Liver (tissue), 9 donors: ENCODE data around the gene CHTF18. TPM values are rescaled to one million over a fixed set of nuclear protein-coding genes. Genes with fewer than 3 reads are reported as not detected.

Experiments
- DNase-seq: peaks from one replicate; pipeline ENCODE4 v3.0.0-alpha.2; 2017; ENCODE audit warnings: low spot score
- H3K27ac ChIP-seq, 2 donors: one replicate each; pipeline ENCODE4 v1.7.0; 2013; ENCODE audit warnings: inconsistent platforms in 2 of 2, low read length in 2 of 2, control low read depth in 1 of 2, low read depth in 1 of 2, mild to moderate bottlenecking in 1 of 2
- H3K27me3 ChIP-seq, 4 donors: one replicate each; pipeline versions ENCODE4 v1.6.1 to v1.7.0; 2013; ENCODE audit warnings: low read length in 3 of 4, inconsistent platforms in 1 of 4, mild to moderate bottlenecking in 1 of 4, moderate library complexity in 1 of 4; ENCODE audit not compliant: control insufficient read depth in 4 of 4, insufficient read depth in 4 of 4
- H3K36me3 ChIP-seq, 4 donors: one replicate each; pipeline versions ENCODE4 v1.6.1 to v1.7.0; 2013; ENCODE audit warnings: low read length in 3 of 4, mild to moderate bottlenecking in 3 of 4, low read depth in 1 of 4, moderate library complexity in 1 of 4; ENCODE audit not compliant: control insufficient read depth in 4 of 4, insufficient read depth in 3 of 4
- H3K4me1 ChIP-seq, 4 donors: one replicate each; pipeline versions ENCODE4 v1.6.1 to v1.7.0; 2013; ENCODE audit warnings: low read length in 3 of 4, mild to moderate bottlenecking in 3 of 4, moderate library complexity in 1 of 4; ENCODE audit not compliant: control insufficient read depth in 4 of 4, insufficient read depth in 4 of 4
- H3K4me3 ChIP-seq, 3 donors: one replicate each; pipeline versions ENCODE4 v1.6.1 to v1.7.0; 2013; ENCODE audit warnings: low read length in 3 of 3, control low read depth in 1 of 3, low read depth in 1 of 3, mild to moderate bottlenecking in 1 of 3
- H3K9ac ChIP-seq, 2 donors: one replicate each; pipeline ENCODE4 v1.7.0; 2013; ENCODE audit warnings: low read length in 2 of 2, mild to moderate bottlenecking in 2 of 2, moderate library complexity in 2 of 2, control low read depth in 1 of 2, low read depth in 1 of 2
- H3K9me3 ChIP-seq, 4 donors: one replicate each; pipeline versions ENCODE4 v1.6.1 to v1.7.0; 2013; ENCODE audit warnings: low read length in 3 of 4; ENCODE audit not compliant: control insufficient read depth in 4 of 4
- EGR1 ChIP-seq, 2 donors: IDR thresholded peaks; 2 replicates each; pipeline ENCODE4 v1.6.1; 2016 to 2018; ENCODE audit warnings: antibody characterized with exemption in 2 of 2, low read depth in 2 of 2
- FOXA1 ChIP-seq: IDR thresholded peaks from 2 replicates; pipeline ENCODE4 v1.6.1; 2016; ENCODE audit warnings: antibody characterized with exemption
- GABPA ChIP-seq, 2 donors: IDR thresholded peaks in 1 of 2; conservative IDR thresholded peaks in 1 of 2; 2 replicates each; pipeline ENCODE4 v1.6.1; 2016; ENCODE audit warnings: antibody characterized with exemption in 2 of 2, mild to moderate bottlenecking in 1 of 2, moderate library complexity in 1 of 2
- HNF4A ChIP-seq, 2 donors: conservative IDR thresholded peaks; 2 replicates each; pipeline ENCODE4 v1.6.1; 2016; ENCODE audit warnings: antibody characterized with exemption in 2 of 2, mild to moderate bottlenecking in 2 of 2
- JUND ChIP-seq, 2 donors: IDR thresholded peaks; 2 replicates each; pipeline ENCODE4 v1.6.1; 2016; ENCODE audit warnings: antibody characterized with exemption in 2 of 2
- NR2F2 ChIP-seq: IDR thresholded peaks from 2 replicates; pipeline ENCODE4 v1.6.1; 2016; ENCODE audit warnings: antibody characterized with exemption
- RXRA ChIP-seq, 2 donors: IDR thresholded peaks; 2 replicates each; pipeline ENCODE4 v1.6.1; 2017 to 2018; ENCODE audit warnings: antibody characterized with exemption in 2 of 2, mild to moderate bottlenecking in 1 of 2
- SP1 ChIP-seq: IDR thresholded peaks from 2 replicates; pipeline ENCODE4 v1.6.1; 2018; ENCODE audit warnings: antibody characterized with exemption, mild to moderate bottlenecking
- TAF1 ChIP-seq: conservative IDR thresholded peaks from 2 replicates; pipeline ENCODE4 v1.6.1; 2016; ENCODE audit warnings: antibody characterized with exemption, mild to moderate bottlenecking
- YY1 ChIP-seq: IDR thresholded peaks from 2 replicates; pipeline ENCODE4 v1.6.1; 2016; ENCODE audit warnings: antibody characterized with exemption, mild to moderate bottlenecking
- WGBS: extraction: QIAGEN DNeasy Blood & Tissue Kit; methylation state at CpG from one replicate; pipeline ENCODE4 v1.1.7; 2013; 5-methylcytosine and 5-hydroxymethylcytosine counted together
- polyA plus RNA-seq, 2 donors: library from polyadenylated mRNA; stranded (reverse) in 1 of 2; unstranded in 1 of 2; fragments of 200-250 nt in 1 of 2; fragments of >200 nt in 1 of 2; fragmentation: Nextera tagmentation in 1 of 2; extraction: Ambion mirVana in 1 of 2; gene quantifications; one replicate each; pipeline versions ENCODE4 v1.2.1 to v1.2.3, GENCODE V29; 2013 to 2015
- total RNA-seq, 2 donors: library from RNA; depleted of rRNA; stranded (reverse); fragments of >200 nt; gene quantifications; one replicate each; pipeline ENCODE4 v1.2.3, GENCODE V29; 2014
- TF ChIP-seq, protein P1 (sequence below): fragments of 150-350 bp; IDR thresholded peaks from 2 replicates; pipeline ENCODE4 v1.5.1; 2017; ENCODE audit warnings: improper control_type of control experiment, low read depth, low read length; ENCODE audit not compliant: missing input control
- TF ChIP-seq, protein P2 (sequence below): IDR thresholded peaks from 2 replicates; pipeline ENCODE4 v1.6.1; 2016; ENCODE audit warnings: antibody characterized with exemption
- TF ChIP-seq, protein P3 (sequence below): IDR thresholded peaks from 2 replicates; pipeline ENCODE4 v1.6.1; 2016; ENCODE audit warnings: antibody characterized with exemption
- TF ChIP-seq, protein P4 (sequence below): IDR thresholded peaks from 2 replicates; pipeline ENCODE4 v1.6.1; 2016; ENCODE audit warnings: antibody characterized with exemption, mild to moderate bottlenecking
- TF ChIP-seq, protein P5 (sequence below): IDR thresholded peaks from 2 replicates; pipeline ENCODE4 v1.6.1; 2016; ENCODE audit warnings: antibody characterized with exemption
- donor health status: healthy.
- donor health status: healthy.
- donor health status: healthy.
- donor health status: healthy.
- donor health status: healthy.

The CHTF18 gene
- total and polyA plus RNA-seq, 4 donors = 1.7 to 15.6 (median 3.9) TPM

DNA sequence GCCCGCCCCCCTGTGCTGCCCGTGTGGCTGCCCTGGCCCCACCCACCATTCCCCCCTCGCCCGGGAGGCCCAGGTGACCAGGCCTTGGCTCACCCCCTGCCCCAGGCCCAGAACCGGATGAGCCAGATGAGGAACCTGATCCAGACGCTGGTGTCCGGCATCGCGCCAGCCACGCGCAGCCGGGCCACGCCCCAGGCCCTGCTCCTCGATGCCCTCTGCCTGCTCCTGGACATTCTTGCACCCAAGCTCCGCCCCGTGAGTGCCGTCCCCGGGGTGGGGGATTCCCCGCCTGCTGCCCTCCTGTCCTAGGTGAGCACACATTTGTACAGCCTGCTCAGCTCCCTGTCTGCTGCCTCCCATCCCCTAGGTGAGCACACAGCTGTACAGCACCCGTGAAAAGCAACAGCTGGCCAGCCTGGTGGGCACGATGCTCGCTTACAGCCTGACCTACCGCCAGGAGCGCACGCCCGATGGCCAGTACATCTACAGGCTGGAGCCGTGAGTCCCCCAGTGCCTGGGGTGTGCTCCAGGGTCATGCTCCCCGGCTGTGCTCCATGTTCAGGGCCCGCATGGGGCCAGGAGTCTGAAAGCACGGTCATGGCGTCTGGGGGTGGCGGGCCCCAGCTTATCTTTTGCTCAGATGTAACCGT is 7.3 kb downstream of the CHTF18 start:
- DNase-seq = no peak
- H3K27me3 ChIP-seq = peaks cover 0 to 4% (median 0%) of the 10 kb centered on the region in 4 donors

DNA sequence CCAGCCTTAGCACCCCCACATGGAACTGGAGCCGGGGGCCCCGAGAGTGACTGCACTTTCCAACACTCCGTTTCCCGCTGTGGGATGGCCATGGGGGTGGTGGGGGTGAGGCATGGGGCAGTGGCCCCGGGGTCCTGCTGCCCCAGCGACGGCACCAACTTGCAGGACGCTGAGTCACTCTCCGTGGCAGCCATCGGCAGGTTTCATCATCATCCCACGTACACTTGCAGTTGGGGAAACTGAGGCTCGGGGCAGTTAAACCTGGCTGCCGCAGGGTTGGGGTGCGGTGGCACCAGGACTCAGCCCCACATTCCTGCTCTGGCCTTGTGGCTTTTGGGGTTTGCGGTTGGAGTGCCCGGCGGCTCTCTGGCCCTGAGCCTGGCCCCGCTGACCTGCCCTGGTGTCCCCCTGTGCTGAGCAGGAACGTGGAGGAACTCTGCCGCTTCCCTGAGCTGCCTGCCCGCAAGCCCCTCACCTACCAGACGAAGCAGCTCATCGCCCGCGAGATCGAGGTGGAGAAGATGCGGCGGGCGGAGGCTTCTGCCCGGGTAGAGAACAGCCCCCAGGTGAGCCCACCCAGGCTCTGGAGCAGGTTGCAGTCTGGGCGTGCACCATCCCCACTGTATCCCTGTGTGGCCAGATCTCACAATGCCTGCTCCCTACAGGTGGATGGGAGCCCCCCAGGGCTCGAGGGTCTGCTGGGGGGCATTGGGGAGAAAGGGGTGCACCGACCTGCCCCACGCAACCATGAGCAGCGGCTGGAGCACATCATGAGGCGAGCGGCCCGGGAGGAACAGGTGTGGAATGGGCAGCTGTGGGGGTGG is 8.1 kb downstream of the CHTF18 start:
- no peak overlapping the region for H3K4me3 ChIP-seq
- peaks cover 0 to 4% (median 0%) of the 10 kb centered on the region in 4 donors for H3K27me3 ChIP-seq
- 96% methylated on average over 38 of the region's 38 CpGs for WGBS
- DNase-seq = no peak
- H3K9ac ChIP-seq = no peak overlapping the region
- no peak for TF ChIP-seq SP1
- TF ChIP-seq, protein P1, sequence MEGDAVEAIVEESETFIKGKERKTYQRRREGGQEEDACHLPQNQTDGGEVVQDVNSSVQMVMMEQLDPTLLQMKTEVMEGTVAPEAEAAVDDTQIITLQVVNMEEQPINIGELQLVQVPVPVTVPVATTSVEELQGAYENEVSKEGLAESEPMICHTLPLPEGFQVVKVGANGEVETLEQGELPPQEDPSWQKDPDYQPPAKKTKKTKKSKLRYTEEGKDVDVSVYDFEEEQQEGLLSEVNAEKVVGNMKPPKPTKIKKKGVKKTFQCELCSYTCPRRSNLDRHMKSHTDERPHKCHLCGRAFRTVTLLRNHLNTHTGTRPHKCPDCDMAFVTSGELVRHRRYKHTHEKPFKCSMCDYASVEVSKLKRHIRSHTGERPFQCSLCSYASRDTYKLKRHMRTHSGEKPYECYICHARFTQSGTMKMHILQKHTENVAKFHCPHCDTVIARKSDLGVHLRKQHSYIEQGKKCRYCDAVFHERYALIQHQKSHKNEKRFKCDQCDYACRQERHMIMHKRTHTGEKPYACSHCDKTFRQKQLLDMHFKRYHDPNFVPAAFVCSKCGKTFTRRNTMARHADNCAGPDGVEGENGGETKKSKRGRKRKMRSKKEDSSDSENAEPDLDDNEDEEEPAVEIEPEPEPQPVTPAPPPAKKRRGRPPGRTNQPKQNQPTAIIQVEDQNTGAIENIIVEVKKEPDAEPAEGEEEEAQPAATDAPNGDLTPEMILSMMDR = no peak
- TF ChIP-seq, protein P2, sequence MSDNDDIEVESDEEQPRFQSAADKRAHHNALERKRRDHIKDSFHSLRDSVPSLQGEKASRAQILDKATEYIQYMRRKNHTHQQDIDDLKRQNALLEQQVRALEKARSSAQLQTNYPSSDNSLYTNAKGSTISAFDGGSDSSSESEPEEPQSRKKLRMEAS = no peak
- no peak for TF ChIP-seq NR2F2
- TF ChIP-seq FOXA1 = no peak
- TF ChIP-seq YY1 = no peak
- TF ChIP-seq RXRA (IDR thresholded peaks at IDR 0.05) = no peak
- no peak for TF ChIP-seq HNF4A (conservative IDR thresholded peaks at IDR 0.05)
- TF ChIP-seq, protein P3, sequence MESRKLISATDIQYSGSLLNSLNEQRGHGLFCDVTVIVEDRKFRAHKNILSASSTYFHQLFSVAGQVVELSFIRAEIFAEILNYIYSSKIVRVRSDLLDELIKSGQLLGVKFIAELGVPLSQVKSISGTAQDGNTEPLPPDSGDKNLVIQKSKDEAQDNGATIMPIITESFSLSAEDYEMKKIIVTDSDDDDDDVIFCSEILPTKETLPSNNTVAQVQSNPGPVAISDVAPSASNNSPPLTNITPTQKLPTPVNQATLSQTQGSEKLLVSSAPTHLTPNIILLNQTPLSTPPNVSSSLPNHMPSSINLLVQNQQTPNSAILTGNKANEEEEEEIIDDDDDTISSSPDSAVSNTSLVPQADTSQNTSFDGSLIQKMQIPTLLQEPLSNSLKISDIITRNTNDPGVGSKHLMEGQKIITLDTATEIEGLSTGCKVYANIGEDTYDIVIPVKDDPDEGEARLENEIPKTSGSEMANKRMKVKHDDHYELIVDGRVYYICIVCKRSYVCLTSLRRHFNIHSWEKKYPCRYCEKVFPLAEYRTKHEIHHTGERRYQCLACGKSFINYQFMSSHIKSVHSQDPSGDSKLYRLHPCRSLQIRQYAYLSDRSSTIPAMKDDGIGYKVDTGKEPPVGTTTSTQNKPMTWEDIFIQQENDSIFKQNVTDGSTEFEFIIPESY = no peak
- TF ChIP-seq JUND (IDR thresholded peaks at IDR 0.05) = no peak
- TF ChIP-seq, protein P4, sequence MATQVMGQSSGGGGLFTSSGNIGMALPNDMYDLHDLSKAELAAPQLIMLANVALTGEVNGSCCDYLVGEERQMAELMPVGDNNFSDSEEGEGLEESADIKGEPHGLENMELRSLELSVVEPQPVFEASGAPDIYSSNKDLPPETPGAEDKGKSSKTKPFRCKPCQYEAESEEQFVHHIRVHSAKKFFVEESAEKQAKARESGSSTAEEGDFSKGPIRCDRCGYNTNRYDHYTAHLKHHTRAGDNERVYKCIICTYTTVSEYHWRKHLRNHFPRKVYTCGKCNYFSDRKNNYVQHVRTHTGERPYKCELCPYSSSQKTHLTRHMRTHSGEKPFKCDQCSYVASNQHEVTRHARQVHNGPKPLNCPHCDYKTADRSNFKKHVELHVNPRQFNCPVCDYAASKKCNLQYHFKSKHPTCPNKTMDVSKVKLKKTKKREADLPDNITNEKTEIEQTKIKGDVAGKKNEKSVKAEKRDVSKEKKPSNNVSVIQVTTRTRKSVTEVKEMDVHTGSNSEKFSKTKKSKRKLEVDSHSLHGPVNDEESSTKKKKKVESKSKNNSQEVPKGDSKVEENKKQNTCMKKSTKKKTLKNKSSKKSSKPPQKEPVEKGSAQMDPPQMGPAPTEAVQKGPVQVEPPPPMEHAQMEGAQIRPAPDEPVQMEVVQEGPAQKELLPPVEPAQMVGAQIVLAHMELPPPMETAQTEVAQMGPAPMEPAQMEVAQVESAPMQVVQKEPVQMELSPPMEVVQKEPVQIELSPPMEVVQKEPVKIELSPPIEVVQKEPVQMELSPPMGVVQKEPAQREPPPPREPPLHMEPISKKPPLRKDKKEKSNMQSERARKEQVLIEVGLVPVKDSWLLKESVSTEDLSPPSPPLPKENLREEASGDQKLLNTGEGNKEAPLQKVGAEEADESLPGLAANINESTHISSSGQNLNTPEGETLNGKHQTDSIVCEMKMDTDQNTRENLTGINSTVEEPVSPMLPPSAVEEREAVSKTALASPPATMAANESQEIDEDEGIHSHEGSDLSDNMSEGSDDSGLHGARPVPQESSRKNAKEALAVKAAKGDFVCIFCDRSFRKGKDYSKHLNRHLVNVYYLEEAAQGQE = no peak
- TF ChIP-seq TAF1 = no peak
- TF ChIP-seq EGR1 (IDR thresholded peaks at IDR 0.05; ENCODE audit: low read depth in 2 of 2) = no peak
- TF ChIP-seq, protein P5, sequence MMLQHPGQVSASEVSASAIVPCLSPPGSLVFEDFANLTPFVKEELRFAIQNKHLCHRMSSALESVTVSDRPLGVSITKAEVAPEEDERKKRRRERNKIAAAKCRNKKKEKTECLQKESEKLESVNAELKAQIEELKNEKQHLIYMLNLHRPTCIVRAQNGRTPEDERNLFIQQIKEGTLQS = no peak
- TF ChIP-seq GABPA (IDR thresholded peaks at IDR 0.05 in 1 of 2, conservative IDR thresholded peaks at IDR 0.05 in 1 of 2) = no peak
- peaks cover 0 to 2% (median 0%) of the 10 kb centered on the region in 4 donors for H3K4me1 ChIP-seq
- H3K36me3 ChIP-seq = no peaks in the 10 kb centered on the region
- H3K9me3 ChIP-seq = no peaks in the 10 kb centered on the region
- H3K27ac ChIP-seq = no peak overlapping the region

More for the DNA sequence above, 7.3 kb downstream of the CHTF18 start:
- H3K9ac ChIP-seq = no peak overlapping the region
- H3K36me3 ChIP-seq = no peaks in the 10 kb centered on the region
- H3K27ac ChIP-seq = no peak overlapping the region
- H3K9me3 ChIP-seq = no peaks in the 10 kb centered on the region
- no peak overlapping the region for H3K4me3 ChIP-seq
- peaks cover 0 to 2% (median 0%) of the 10 kb centered on the region in 4 donors for H3K4me1 ChIP-seq
- WGBS = 85% methylated on average over 33 of the region's 33 CpGs
- TF ChIP-seq YY1 = no peak
- TF ChIP-seq SP1 = no peak
